Activated T-cell treated with anti-CD3 and anti-CD28 coated beads, Interleukin-2, amount 50 U/mL, for 1 hour (primary cell): ENCODE measurements around the gene LSM14A.
"Not testable (repeated sequence)": the region's sequence is repeated elsewhere in the genome, so short reads cannot be mapped to it uniquely, and the experiment has no call there.

ENCODE experiments used
- DNase-seq: peaks from one replicate; pipeline ENCODE4 v3.0.0-alpha.2; 2020

The LSM14A gene

DNA sequence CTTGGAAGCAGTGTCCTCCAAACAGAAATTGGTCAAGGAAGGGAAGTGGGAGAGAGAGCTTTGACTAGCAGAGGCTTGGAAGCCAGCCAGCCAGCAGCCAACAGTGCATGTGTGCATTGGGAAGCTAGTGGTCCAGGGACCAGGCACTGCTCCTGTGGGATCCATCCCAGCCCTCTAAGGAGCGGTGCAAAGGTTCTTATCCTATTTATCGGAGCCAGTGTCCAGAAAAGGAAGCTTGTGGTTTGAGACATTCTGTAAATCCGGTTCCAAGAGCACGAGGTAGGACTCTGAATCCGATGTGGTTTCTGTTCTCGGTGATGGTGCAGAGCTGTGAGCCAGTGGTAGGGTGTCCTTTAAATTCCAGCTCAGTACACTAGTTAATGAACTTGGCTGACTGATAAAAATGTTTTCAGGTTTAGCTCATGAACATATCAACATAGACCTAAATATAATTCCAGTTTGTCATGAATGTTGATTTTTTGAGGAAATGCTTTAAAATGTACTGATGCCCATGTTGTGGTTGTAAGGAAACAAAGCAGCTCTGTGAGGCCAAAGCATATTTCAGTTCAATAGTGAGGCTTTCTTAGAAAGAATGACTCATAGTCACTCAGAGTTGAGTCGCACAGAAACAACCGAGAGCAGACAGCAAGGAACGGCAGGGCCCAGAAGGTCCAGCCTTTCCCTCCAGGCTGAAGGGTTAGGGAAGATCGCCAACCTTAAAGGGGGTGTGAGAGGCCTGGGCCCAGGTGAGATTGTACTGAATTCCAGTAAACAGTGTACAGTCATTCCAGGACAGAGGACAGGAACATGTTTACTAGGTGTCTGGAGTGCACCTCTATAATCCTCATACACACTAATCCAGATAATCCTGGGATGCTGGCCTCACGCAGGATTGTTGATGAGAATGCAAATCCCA is 60.5 kb downstream of the LSM14A start:
- DNase-seq: no peak

DNA sequence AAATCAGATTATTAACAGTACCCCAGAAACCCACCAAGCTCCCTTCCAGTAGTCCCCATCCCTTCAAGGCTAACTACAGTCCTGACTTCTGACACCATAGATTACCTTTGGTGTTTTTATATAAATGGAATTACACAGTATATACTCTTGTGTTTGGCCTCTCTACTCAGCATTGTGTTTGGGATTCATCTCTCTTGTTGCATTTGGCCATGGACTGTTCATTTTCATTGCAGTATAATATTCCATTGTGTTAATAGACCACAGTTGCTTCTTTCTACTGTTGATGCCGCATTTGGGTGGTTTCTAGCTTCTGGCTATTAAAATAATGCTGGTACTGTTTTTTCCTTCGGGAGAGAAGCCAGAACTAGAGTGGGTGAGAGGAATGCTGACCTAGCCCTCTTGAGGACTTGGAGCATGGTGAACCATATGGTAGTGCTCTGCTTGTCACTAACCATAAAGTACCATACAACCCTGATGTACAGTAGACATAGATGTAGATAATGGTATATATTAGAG is 63.2 kb downstream of the LSM14A start:
- DNase-seq: no peak

DNA sequence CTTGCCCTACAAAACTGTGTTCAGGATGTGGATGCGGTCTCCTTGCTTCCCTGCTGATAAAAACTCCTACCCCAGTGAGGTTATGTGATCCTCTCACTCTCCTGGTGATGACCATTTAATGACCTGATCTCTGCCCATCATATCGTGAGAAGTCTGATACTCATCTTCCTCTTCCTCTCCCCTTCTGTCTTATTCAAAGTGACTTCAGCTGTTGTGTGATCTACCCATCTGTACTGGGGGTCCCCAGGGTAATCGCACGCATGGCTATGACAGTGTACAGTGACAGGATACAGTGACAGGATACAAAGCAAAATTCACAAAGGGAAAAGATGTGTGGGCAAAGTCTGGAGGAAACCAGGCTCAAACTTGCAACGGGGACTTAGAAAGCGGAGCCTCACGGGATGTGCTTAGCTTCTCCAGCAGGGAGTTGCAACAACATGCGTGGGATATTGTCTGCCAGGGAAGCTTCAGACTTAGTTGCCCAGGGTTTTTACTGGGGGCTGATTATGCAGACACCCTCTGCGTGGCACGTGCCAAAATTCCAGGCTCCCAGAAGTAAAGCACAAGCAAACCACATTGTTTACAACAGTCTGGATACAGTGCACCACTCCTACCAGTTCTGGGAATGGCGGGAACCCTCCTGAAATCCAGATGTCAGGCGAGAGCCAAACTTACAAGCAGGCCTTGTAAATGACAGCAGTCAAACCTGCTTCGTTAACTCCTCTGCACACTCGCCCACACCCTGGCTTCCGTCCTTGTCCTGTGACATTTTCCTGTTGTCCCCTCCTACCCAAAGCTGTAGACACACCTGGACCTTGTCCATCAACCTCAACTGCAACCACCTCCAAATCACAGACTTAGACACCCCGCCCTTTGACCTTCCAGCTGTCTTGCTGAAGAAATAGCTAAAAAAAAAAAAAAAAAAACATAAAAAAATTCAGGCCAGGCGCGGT is 64.0 kb downstream of the LSM14A start:
- no peak for DNase-seq

DNA sequence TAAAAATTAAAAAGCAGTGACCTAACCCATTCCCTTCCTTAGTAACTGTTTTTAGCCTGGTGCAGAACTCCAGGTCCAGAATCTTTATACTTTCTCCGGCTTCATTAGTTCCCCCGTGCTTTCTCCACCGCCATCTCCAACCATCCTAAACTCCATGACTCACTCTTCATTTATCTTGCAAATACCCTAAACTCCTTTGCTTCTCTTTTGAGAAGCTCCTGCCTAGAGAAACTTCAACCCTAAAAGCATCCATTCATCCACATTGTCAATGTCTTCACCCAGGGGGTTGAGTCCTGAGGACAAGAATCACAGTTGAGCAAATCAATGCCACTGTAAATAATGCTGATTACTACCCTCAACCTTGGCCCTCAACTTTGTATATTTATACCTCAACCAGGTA is 65.0 kb downstream of the LSM14A start:
- DNase-seq: no peak

DNA sequence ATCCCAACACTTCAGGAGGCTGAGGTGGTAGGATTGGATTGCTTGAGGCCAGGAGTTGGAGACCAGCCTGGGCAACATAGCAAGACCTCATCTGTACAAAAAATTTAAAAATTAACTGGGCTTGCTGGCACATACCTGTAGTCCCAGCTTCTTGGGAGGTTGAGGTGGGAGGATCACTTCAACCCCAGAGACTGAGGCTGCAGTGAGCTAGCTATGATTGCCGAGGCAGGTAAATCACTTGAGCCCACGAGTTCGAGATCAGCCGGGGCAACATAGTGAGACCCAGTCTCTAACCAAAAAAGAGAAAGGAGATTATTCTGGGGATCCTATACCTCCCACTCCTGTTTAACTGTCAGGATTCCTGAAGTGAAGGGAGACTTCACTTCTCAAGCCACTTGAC is 65.6 kb downstream of the LSM14A start:
- DNase-seq: no peak

DNA sequence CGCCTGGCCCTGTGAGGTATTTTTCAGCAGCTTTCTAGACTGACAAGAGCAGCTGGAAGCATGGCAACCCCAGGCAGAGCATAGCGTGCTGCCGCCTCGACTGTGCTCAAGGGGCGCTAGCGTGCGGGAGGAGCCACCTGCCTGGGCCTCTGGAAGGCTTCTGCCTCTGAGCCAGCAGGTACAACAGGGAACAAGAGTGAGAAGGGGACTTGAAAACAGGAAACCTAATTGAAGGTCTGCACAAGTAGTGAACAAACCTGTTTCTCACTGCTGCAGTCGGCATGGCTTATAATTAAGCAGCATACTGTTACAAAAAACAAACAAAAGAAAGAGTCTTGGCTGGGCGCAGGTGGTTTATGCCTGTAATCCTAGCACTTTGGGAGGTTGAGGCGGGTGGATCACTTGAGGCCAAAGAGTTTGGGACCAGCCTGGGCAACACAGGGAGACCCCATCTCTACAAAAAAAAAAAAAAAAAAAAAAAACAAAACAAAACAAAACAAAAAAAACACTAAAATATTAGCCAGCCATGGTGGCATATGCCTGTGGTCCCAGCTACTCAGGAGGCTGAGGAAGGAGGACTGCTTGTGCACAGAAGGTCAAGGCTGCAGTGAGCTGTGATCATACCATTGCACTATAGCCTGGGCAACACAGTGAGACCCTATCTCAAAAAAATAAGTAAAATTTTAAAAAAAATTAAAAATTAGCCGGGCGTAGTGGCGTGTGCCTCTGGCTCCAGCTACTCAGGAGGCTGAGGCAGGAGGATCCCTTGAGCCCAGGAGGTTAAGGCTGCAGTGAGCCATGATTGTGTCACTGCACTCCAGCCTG is 69.4 kb downstream of the LSM14A start:
- peak; percentile 36 for DNase-seq

DNA sequence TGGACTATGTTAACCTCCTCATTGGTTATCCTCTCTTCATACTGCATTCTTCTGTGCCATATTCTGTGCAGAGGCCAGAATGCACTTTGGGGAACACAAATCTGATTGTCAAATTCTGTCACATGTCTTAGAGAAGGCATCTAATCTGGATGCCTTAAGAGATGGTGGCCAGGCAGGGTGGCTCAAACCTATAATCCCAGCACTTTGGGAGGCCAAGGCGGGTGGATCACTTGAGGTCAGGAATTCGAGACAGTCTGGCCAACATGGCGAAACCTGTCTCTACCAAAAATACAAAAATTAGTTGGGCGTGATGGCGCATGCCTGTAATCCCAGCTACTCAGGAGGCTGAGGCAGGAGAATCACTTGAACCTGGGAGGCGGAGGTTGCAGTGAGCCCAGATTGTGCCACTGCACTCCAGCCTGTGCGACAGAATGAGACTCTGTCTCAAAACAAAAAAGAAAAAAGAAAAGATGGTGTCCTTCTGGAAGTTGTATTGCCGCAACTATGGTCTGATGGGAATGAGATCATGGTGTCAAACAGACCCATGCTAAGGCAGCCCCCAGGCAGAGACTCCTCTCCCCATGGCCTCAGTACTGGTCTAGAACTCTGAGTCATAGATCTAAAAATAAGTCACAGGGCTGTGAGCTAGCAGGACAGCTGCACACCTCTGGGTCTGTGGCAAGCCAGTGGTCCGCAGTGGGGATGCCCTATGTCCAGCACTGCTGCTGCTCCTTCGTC is 71.0 kb downstream of the LSM14A start:
- DNase-seq: not testable (repeated sequence)

DNA sequence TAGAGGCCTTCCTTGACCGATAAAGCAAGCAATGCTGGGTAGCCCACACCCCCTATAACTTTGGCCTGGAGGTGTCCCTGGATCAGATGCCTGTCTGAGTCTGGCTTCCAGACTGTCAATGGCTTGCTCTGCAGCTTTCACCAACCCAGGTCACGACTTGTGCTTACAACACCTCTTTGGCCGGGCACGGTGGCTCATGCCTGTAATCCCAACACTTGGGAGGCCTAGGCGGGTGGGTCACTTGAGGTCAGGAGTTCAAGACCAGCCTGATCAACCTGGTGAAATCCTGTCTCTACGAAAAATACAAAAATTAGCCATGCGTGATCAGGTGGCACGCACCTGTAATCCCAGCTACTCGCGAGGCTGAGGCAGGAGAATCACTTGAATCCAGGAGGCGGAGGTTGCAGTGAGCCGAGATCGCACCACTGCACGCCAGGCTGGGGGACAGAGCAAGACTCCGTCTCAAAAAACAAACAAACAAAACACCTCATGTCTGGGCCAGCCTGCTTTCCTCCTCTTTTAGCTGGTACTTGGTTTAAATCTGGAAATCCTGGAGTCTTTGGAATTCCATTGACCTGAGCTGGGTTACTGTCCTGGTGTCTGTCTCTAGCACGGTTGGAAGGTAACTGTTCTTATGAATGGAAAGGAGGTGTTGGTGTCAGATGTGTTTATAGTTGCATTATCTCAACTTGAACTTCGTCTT is 71.7 kb downstream of the LSM14A start:
- no peak for DNase-seq

DNA sequence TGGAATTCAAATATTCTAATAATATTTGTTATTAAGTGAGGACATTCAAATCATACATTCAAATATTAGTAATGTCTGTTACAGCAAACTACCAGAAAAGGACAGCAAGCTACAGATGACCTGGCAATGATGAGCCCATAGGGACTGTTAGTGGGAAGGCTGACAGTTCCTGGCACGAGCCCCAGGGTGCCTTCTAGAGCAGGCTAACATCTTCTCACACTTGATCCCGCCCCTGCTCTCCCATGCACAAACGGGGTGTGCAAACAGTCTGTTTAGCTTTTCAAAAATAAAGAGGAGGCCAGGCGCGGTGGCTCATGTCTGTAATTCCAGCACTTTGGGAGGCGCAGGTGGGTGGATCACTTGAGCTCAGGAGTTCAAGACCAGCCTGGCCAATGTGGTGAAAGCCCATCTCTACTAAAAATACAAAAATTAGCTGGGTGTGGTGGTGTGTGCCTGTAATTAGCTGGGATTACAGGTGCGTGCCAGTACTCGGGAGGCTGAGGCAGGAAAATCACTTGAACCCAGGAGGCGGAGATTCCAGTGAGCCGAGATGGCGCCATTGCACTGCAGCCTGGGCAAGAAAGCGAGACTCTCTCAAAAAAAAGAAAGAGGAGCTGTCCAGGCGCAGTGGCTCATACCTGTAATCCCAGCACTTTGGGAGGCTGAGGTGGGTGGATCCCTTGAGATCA is 72.5 kb downstream of the LSM14A start:
- DNase-seq: no peak

DNA sequence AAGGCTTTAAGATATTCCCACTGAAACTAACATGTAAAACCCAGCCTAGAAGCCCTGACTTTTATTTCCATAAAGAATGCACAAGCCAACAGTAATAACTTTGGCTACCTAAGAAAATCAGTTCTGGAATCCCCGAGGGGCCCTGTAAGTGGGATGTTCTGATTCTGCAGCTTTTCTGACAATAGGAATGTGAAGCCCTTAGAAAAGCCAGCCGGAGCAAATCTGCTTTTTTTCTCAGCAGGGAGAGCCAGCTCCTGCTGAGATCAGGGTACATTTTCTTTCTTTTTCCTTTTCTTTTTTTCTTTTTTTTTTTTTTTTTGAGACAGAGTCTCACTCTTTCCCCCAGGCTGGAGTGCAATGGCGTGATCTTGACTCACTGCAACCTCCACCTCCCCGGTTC is 74.0 kb downstream of the LSM14A start:
- DNase-seq: no peak

DNA sequence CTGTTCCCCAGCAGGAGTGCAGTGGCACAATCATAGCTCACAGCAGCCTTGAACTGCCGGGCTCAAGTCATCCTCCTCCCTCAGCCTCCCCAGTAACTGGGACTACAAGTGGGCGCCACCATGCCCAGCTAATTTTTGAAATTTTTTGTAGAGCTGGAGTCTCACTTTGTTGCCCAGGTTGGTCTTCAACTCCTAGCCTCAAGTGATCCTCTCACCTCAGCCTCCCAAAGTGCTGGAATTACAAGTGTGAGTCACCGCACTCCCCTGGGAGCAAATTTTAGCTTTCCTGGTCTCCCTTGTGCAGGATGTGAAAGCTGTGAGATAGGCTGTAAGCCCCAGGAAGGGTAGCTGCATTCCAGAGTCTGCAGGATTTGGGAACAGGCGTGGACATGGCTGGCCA is 76.6 kb downstream of the LSM14A start:
- no peak for DNase-seq

DNA sequence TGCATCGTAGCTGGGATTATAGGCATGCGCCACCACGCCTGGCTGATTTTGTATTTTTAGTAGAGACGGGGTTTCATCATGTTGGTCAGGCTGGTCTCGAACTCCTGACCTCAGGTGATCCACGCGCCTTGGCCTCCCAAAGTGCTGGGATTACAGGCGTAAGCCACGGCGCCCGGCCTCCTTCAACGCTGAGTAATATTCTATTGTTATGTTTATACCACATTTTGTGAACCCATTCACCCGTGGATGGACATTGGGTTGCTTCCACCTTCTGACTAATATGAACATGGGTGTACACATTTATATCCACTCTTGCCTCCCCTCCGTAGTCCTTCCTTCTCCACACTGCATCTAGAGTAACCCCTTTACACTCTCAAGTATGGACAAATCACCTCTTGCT is 80.9 kb downstream of the LSM14A start:
- DNase-seq: not testable (repeated sequence)

DNA sequence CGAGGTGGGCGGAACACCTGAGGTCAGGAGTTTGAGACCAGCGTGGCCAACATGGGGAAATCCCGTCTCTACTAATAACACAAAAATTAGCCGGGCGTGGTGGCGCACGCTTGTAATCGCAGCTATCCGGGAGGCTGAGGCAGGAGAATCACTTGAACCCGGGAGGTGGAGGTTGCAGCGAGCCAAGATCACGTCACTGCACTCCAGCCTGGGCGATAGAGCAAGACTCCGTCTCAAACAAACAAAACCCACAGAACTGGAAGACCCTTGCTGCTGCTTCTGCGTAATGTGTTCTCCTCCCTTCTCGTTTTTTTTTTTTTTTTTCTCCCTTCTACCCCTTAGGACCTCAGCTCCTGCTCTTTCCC is 81.4 kb downstream of the LSM14A start:
- DNase-seq: not testable (repeated sequence)

DNA sequence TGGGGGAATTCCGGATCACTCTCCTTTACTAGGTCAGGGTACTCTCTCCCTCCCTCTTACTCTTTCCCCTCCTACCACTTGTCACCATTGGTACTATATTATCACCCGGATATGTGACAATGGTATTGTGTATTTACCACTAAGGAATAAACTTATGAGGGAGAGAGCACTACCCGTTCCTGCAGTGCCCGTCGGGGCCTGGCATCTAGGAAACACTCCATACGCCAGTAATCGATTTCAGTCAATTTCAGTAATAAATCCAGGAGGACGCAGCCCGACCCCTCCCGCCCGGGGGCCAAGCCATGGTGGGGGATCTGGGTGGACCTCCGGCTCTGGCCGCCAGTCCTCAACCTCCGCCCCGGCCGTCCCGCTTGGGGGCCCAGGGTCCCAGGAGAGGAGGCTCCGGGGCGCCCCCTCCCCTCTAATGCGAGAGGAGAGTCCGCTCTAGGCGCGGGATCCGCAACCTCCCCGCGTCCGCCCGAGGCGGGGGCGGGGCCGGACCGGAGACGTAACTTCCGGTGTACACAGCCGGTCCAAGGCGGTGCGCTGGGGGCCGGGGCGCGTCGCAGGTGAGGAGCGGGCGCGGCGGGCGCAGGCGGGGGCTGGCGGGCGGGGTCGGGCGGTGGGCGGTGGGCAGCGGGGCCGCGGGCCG is 81.9 kb downstream of the LSM14A start, which contains the start of gene GARRE1:
Gene GARRE1, plus strand, starts transcription at position 509 of the 652 bp plus-strand sequence. CDS start 45,920 bp downstream, outside the sequence.
- peak; percentile 88 for DNase-seq

DNA sequence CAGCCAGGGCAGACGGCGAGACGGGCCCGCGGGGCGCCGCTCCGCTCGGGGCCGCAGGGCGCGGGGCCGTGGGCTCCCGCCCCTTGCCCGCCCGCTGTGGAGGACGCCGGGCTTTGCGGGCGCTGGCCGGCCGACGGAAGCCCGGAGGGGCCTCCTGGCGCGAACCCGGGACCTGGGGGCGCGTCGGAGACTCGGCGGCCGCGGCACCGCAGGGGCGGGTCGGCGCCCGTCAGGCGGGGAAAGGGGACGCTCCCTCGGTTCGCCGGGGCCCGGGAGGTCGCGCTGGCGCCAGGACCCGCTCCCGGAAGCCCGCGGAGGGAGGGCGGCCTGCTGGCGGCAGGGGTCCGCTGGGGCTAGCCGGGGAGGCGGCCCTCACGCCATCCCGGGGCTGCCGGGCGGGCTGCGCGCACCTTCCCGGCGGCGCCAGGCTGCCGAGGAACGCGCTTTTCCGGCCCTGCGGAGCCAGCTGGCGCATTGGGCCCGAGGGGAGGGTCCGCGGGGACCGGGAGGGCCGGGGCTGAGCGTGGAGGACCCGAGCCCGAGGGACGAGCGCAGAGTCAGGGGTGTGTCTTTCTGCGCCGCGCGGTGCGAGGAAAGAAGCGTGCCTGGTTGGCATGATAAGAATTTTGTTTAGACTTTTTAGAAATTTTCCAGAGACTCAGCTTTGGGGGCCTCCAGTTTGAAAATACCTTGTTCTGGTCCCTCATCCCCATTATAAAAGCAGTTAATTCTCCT is 82.6 kb downstream of the LSM14A start:
- DNase-seq: peak; percentile 56

DNA sequence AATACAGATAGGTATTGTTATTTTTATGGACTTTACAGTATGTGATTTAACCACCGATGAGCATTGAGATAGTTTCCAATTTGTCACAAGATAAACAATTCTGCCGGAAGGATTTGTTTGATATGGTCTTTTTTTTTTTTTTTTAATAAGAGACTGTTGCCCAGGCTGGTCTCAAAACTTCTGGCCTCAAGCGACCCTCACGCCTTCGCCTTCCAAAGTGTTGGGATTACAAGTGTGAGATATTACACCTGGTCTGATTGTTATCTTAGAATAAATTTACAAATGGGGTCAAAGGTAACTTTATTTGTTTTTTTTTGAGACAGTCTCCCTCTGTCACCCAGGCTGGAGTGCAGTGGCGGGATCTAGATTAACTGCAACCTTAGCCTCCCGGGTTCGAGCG is 83.2 kb downstream of the LSM14A start:
- no peak for DNase-seq

DNA sequence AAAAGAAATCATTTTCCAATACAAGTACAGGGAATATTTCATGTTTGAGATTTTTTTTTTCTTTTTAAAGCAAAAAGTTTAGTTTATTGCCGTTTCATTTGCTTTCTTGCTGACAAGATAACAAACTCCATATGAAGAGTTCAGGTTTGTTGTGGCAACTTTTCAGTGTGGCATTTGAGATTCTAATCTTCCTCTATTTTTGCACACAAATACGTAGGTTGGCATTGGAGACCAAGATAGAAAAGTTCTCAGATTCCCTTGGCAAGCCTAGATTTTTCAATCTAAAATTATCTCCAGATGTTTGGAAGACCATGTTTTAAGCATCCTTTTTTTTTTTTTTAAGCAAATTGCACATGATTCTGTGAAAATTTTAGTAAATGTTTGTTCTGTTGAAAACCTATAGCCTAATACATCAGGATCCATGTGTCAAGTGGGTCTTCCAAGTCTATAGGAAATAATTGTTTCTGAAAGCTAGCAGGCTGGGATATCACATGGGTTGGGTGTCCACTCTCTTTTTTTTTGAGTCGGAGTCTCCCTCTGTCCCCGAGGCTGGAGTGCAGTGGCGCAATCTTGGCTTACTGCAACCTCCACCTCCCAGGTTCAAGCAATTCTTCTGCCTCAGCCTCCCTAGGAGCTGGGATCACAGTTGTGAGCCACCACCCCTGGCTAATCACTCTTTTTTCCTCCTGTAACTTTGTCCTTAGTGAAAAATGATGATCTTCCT is 84.7 kb downstream of the LSM14A start:
- no peak for DNase-seq

DNA sequence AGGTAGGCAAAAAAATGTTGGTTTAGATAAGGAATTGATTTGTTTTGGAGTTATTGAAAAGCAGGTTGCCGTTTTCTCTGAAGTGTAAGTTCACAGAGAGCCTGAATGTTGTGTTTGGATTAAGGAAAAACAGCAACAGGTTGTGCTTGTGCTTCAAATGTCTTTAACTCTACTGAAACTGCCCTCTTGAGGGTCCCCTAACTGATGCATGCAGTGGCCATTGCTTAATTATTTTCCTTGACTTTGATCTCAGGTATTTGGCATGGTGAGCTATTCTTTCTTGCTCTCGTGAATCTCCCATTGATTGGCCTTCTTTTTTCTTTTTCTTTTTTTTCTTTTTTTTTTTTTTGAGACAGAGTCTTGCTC is 85.2 kb downstream of the LSM14A start:
- DNase-seq: no peak
